Stimulated activated CD4-positive, alpha-beta T cell treated with anti-CD3 and anti-CD28 coated beads, Interleukin-12 subunit alpha, Interleukin-12 subunit beta, amount 100 ng/mL, for 4 hours (primary cell): ENCODE data around the gene CHKA.
A peak's percentile ranks its signal among the peaks of the same experiment; 100 is the strongest.

ENCODE experiments used
- DNase-seq: peaks from one replicate; pipeline ENCODE4 v3.0.0-alpha.2; 2020

The CHKA gene

DNA sequence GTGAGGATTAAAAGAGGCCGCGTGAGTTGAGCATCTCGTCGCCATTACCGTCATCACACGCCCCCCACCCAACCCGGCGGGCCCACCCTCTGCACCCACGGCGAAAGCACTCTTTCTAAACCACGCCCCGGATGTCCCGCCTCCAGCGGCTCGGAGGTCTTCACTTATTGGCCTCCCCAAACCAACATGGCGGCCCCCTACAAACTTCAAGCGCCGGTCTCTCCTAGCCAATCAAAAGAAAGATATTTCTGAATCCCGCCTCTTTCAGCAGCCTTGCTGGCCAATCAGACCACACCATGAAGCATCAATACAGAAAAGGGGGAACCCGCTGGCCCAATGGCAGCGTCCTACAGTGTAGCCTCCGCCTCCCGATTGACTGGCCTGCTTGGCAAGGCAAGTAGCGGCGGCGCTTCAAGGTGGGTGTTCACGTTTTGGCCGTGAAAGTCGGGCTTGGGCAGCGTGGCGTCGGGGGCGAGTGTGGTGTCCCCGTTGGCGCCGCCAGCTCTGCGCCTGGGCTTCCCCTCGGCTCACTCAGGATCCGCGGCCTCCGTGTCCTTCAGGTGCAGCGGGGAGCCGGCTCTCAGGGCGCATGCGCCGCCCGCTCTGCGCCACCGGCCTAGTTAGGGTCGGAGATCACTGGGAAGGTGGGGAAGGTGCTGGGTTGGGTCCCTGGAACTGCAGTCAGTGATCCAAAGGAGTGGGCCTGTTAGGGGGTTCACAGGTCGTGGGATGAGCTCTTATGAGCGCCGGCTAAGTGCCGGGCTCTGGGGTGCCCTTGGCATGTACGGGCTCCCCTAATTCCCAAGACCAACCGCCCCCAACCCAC, 90.7 kb downstream of the CHKA start, which contains the start of gene NDUFS8:
Gene NDUFS8, plus strand, starts transcription at position 364 of the 826 bp plus-strand sequence. CDS start 1,471 bp downstream, outside the sequence.
- peak; percentile 96 for DNase-seq

- no peak for DNase-seq
Measured at GRCh38 chr11:68028802-68029545, 92.2 kb downstream of the CHKA start.

- DNase-seq, result no peak
Measured at GRCh38 chr11:68027667-68028066, 93.5 kb downstream of the CHKA start.

- DNase-seq, result no peak
Measured at GRCh38 chr11:68026391-68027105, 94.6 kb downstream of the CHKA start.

DNA sequence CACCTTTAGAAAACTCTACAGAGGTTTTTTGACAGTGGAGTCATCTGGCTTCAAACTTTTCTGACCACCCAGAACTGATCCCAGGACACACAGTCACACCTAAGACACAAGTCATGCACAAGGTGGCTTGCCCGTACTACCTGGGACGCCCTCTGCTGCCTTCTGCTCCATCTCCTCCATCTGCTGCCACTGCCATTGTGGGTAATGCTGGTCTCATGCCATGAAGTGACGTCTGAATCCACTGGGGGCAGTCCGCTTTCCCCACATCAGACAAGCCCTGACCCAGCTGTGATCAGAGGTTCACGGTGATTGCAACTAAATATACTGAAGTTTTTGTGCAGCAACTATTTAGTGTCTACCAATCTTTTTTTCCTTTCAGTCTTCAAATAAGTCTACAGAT, 96.1 kb downstream of the CHKA start:
- DNase-seq, result no peak

GRCh38 chr11:68024508-68024907, 96.7 kb downstream of the CHKA start:
- DNase-seq, result no peak

DNA sequence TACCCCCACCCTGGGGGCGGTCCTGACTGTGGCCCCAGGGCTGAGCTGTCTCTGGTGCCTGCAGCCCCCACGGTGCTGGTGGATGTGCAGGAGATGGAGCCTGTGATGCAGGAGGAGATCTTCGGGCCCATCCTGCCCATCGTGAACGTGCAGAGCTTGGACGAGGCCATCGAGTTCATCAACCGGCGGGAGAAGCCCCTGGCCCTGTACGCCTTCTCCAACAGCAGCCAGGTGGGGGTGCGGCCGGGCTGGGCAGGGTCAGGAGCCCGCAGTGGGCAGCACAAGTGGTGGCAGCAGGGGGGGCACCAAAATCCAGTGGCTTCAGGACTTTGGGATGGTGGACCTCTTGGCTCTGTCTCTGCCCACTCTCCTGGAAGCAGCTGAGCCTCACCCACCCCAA, 98.7 kb downstream of the CHKA start:
- no peak for DNase-seq

GRCh38 chr11:68021167-68021787, 99.9 kb downstream of the CHKA start:
- no peak for DNase-seq

- no peak for DNase-seq
Measured at GRCh38 chr11:68020575-68020974, 100.6 kb downstream of the CHKA start.

- DNase-seq, result no peak
Measured at GRCh38 chr11:68019486-68019885, 101.7 kb downstream of the CHKA start.

DNA sequence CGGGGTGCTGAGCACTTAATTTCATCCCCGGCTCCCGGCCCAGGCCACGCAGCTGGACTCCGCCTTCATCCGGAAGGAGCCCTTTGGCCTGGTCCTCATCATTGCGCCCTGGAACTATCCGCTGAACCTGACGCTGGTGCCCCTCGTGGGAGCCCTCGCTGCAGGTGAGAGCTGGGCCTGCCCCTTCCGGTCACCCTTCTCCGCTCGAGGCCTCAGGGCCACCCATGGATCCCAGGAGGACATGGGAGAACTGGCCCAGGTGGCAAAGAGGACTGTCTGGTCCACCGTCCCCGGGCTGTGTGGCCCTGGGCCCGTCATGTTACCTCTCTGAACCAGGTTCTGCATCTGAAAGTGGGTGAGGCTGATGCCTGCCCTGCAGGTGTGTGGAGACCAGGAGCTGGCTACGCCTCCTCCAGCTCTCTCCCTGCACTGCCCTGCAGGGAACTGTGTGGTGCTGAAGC, 102.4 kb downstream of the CHKA start:
- DNase-seq, result no peak

DNA sequence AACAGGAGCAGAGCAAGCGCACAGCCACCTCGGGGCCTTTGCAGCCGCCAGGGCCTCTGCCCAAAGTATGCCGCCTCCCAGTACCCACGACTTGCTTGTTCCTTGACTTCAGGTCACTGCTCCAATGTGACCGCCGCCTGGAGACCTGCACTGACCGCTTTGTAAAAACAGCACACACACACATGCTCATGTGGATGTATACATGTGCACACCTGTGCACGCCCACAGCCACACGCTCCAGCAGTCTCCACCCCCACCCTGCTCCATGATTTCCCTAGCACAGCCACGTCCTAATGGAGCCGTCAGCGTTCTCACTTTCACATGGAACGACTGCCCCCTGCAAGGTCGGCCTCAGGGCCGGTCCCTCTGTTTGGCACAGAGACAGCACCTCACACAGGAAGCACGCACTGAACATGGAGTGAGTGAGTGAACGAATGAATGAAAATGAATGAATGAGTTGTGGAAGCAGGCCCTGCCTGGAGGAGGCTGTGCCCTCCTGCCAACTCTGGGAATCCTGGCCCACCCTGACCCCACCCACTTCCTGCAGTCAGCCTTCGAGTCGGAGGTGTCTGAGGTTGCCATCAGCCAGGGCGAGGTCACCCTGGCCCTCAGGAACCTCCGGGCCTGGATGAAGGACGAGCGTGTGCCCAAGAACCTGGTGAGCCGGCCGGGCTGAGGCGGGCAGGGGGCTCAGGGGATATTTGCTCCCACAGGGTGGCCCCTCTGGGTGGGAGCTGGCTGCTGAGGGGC, 103.0 kb downstream of the CHKA start:
- no peak for DNase-seq

- no peak for DNase-seq
Measured at GRCh38 chr11:68016904-68017817, 104.0 kb downstream of the CHKA start.

GRCh38 chr11:68016161-68016903, 104.9 kb downstream of the CHKA start:
- DNase-seq, result no peak

- no peak for DNase-seq
Measured at GRCh38 chr11:68015467-68015866, 105.7 kb downstream of the CHKA start.

DNA sequence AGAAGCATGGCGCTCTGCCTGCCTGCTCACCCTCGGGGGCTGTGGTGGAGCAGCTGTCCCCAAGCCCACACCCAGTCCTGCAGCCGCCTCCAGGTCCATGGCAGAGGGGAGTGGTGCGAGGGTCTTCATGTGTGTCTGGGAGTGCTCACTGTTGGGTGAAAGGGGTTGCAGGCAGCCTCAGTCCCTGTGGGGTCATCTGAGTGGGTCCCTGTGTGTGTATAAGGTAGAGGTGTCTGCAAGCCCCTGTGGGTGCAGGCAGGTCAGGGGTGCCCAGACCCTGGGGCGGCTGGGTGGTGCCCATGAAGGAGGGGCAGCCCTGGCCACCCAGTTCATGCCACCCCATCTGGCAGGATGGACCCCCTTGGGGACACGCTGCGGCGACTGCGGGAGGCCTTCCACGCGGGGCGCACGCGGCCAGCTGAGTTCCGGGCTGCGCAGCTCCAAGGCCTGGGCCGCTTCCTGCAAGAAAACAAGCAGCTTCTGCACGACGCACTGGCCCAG, 106.2 kb downstream of the CHKA start:
- no peak for DNase-seq

GRCh38 chr11:68014157-68014946, 106.8 kb downstream of the CHKA start:
- no peak for DNase-seq

DNA sequence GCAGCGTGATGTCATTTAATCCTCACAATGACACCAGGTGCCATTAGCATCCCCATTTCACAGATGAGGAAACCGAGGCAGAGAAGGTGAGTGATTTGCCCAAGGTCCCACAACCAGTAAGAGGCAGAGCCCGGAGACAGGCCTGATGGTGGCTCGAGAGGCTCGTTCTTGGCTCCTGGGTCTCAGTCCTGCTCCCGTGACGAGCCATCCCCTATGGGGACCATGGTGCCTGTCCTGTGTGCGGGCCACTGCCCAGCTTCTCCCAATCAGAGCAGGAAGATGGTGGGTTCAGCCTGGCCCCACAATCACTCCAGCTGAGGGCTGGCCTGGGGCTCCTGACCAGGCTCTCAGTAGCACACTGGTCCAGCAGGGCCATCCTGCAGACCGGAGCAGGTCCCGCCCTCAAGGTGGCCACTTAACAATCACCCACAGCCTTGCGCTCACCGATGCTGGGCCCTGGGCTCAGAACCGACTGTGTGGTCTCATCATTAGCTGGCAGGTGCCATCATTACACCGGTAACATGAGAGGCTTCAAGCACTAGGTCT, 107.5 kb downstream of the CHKA start:
- DNase-seq, result no peak
